Activated naive CD4-positive, alpha-beta T cell treated with anti-CD3 and anti-CD28 coated beads, Interleukin-2, amount 10 ng/mL, durations not matched to agents 7 days and 5 days (primary cell): ENCODE measurements around the gene FAM151A.
A peak's percentile ranks its signal among the peaks of the same experiment; 100 is the strongest.

Source experiments
- CTCF ChIA-PET: fragments of 350-600 bp; sonication (Branson Sonifier 250); formaldehyde crosslinking; loops from one replicate; lab custom pipeline; 2021; ENCODE audit warnings: antibody characterized with exemption; lab: Charles Lee
- DNase-seq: peaks from one replicate; pipeline ENCODE4 v3.0.0-alpha.2; 2020
- H3K27ac Mint-ChIP-seq: one replicate; pipeline ENCODE4 v1.8.0; 2021; ENCODE audit warnings: mild to moderate bottlenecking, moderate library complexity, mixed read lengths
- H3K27me3 Mint-ChIP-seq: one replicate; pipeline ENCODE4 v1.8.0; 2021; ENCODE audit warnings: mild to moderate bottlenecking, mixed read lengths
- H3K36me3 Mint-ChIP-seq: one replicate; pipeline ENCODE4 v1.8.0; 2021; ENCODE audit warnings: mixed read lengths
- H3K4me1 Mint-ChIP-seq: one replicate; pipeline ENCODE4 v1.8.0; 2021; ENCODE audit warnings: mixed read lengths
- H3K4me3 Mint-ChIP-seq: one replicate; pipeline ENCODE4 v1.8.0; 2021; ENCODE audit warnings: mild to moderate bottlenecking, moderate library complexity, mixed read lengths
- H3K9me3 Mint-ChIP-seq: one replicate; pipeline ENCODE4 v1.8.0; 2021; ENCODE audit warnings: mixed read lengths

Gene FAM151A

GRCh38 chr1:54614024-54614423, 9.3 kb downstream of the FAM151A start:
- no peak for DNase-seq
- CTCF ChIA-PET = no interaction called here
- H3K27me3 Mint-ChIP-seq = peaks cover 19% of the 10 kb centered on the region
- no peak overlapping the region for H3K4me3 Mint-ChIP-seq
- H3K27ac Mint-ChIP-seq = no peak overlapping the region
- H3K4me1 Mint-ChIP-seq = no peaks in the 10 kb centered on the region
- no peaks in the 10 kb centered on the region for H3K9me3 Mint-ChIP-seq
- no peaks in the 10 kb centered on the region for H3K36me3 Mint-ChIP-seq

GRCh38 chr1:54611621-54612020, 11.7 kb downstream of the FAM151A start:
- CTCF ChIA-PET = no interaction called here
- Mint-ChIP-seq H3K27me3 (peaks cover 14% of the 10 kb centered on the region), H3K36me3 (no peaks in the 10 kb centered on the region), H3K4me3 (no peak overlapping the region), H3K27ac (no peak overlapping the region), H3K4me1 (no peaks in the 10 kb centered on the region), H3K9me3 (no peaks in the 10 kb centered on the region)
- no peak for DNase-seq

- Mint-ChIP-seq H3K27ac (no peak overlapping the region), H3K36me3 (no peaks in the 10 kb centered on the region)
- CTCF ChIA-PET = no interaction called here
These were observed 12.4 kb downstream of the FAM151A start for GRCh38 chr1:54610601-54611580.

GRCh38 chr1:54610048-54610447, 13.3 kb downstream of the FAM151A start:
- Mint-ChIP-seq H3K9me3 (no peaks in the 10 kb centered on the region), H3K27ac (no peak overlapping the region), H3K36me3 (no peaks in the 10 kb centered on the region), H3K4me1 (peaks cover 4% of the 10 kb centered on the region), H3K27me3 (peaks cover 10% of the 10 kb centered on the region), H3K4me3 (no peak overlapping the region)
- CTCF ChIA-PET = no interaction called here
- DNase-seq = no peak

More at GRCh38 chr1:54610601-54611580, 12.4 kb downstream of the FAM151A start:
- Mint-ChIP-seq H3K9me3 (no peaks in the 10 kb centered on the region), H3K4me1 (no peaks in the 10 kb centered on the region), H3K4me3 (no peak overlapping the region), H3K27me3 (peaks cover 14% of the 10 kb centered on the region)
- no peak for DNase-seq

GRCh38 chr1:54609301-54609921, 13.9 kb downstream of the FAM151A start:
- no peak overlapping the region for H3K27ac Mint-ChIP-seq
- H3K27me3 Mint-ChIP-seq = peaks cover 9% of the 10 kb centered on the region
- CTCF ChIA-PET = no interaction called here
- H3K9me3 Mint-ChIP-seq = no peaks in the 10 kb centered on the region
- no peaks in the 10 kb centered on the region for H3K36me3 Mint-ChIP-seq
- H3K4me1 Mint-ChIP-seq = peaks cover 11% of the 10 kb centered on the region
- no peak overlapping the region for H3K4me3 Mint-ChIP-seq
- DNase-seq = no peak

- Mint-ChIP-seq H3K4me3 (no peak overlapping the region), H3K36me3 (no peaks in the 10 kb centered on the region), H3K4me1 (peaks cover 14% of the 10 kb centered on the region), H3K27ac (no peak overlapping the region), H3K27me3 (peaks cover 5% of the 10 kb centered on the region), H3K9me3 (no peaks in the 10 kb centered on the region)
- CTCF ChIA-PET = no interaction called here
- no peak for DNase-seq
These were observed 14.6 kb downstream of the FAM151A start for GRCh38 chr1:54608566-54609230.

GRCh38 chr1:54607821-54608565, 15.3 kb downstream of the FAM151A start:
- Mint-ChIP-seq H3K9me3 (no peaks in the 10 kb centered on the region), H3K27me3 (peaks cover 5% of the 10 kb centered on the region), H3K36me3 (no peaks in the 10 kb centered on the region), H3K4me3 (no peak overlapping the region), H3K27ac (no peak overlapping the region), H3K4me1 (peaks cover 14% of the 10 kb centered on the region)
- no peak for DNase-seq
- CTCF ChIA-PET = no interaction called here

GRCh38 chr1:54606990-54607325, 16.4 kb downstream of the FAM151A start:
- no peaks in the 10 kb centered on the region for H3K9me3 Mint-ChIP-seq
- H3K27me3 Mint-ChIP-seq = peaks cover 5% of the 10 kb centered on the region
- no peak for DNase-seq
- H3K36me3 Mint-ChIP-seq = no peaks in the 10 kb centered on the region
- no peak overlapping the region for H3K27ac Mint-ChIP-seq
- peaks cover 14% of the 10 kb centered on the region for H3K4me1 Mint-ChIP-seq
- H3K4me3 Mint-ChIP-seq = no peak overlapping the region
- CTCF ChIA-PET = no interaction called here

GRCh38 chr1:54606096-54606989, 17.0 kb downstream of the FAM151A start:
- DNase-seq = no peak
- CTCF ChIA-PET = no interaction called here
- H3K4me3 Mint-ChIP-seq = no peak overlapping the region
- peaks cover 14% of the 10 kb centered on the region for H3K4me1 Mint-ChIP-seq
- H3K9me3 Mint-ChIP-seq = no peaks in the 10 kb centered on the region
- no peaks in the 10 kb centered on the region for H3K36me3 Mint-ChIP-seq
- H3K27ac Mint-ChIP-seq = peak overlapping the region; percentile 21
- H3K27me3 Mint-ChIP-seq = peaks cover 5% of the 10 kb centered on the region

- H3K4me3 Mint-ChIP-seq = no peak overlapping the region
- H3K36me3 Mint-ChIP-seq = no peaks in the 10 kb centered on the region
- H3K9me3 Mint-ChIP-seq = no peaks in the 10 kb centered on the region
- peaks cover 5% of the 10 kb centered on the region for H3K27me3 Mint-ChIP-seq
- peaks cover 14% of the 10 kb centered on the region for H3K4me1 Mint-ChIP-seq
- CTCF ChIA-PET = no interaction called here
- peak; percentile 55 for DNase-seq
- H3K27ac Mint-ChIP-seq = peak overlapping the region; percentile 52
These were observed 18.6 kb downstream of the FAM151A start for GRCh38 chr1:54604572-54605370.

- no peak for DNase-seq
- Mint-ChIP-seq H3K4me1 (peaks cover 14% of the 10 kb centered on the region), H3K36me3 (no peaks in the 10 kb centered on the region), H3K4me3 (no peak overlapping the region), H3K9me3 (no peaks in the 10 kb centered on the region), H3K27me3 (peaks cover 5% of the 10 kb centered on the region), H3K27ac (peak overlapping the region; percentile 52)
- CTCF ChIA-PET = no interaction called here
These were observed 19.3 kb downstream of the FAM151A start for GRCh38 chr1:54604051-54604450.

GRCh38 chr1:54603241-54603640, 20.1 kb downstream of the FAM151A start:
- DNase-seq = no peak
- H3K4me3 Mint-ChIP-seq = no peak overlapping the region
- CTCF ChIA-PET = no interaction called here
- H3K27ac Mint-ChIP-seq = peak overlapping the region; percentile 19
- no peaks in the 10 kb centered on the region for H3K36me3 Mint-ChIP-seq
- H3K9me3 Mint-ChIP-seq = no peaks in the 10 kb centered on the region
- peaks cover 14% of the 10 kb centered on the region for H3K4me1 Mint-ChIP-seq
- peaks cover 5% of the 10 kb centered on the region for H3K27me3 Mint-ChIP-seq

GRCh38 chr1:54602554-54602953, 20.8 kb downstream of the FAM151A start:
- H3K27ac Mint-ChIP-seq = no peak overlapping the region
- H3K4me3 Mint-ChIP-seq = no peak overlapping the region
- peaks cover 14% of the 10 kb centered on the region for H3K4me1 Mint-ChIP-seq
- CTCF ChIA-PET = no interaction called here
- no peaks in the 10 kb centered on the region for H3K9me3 Mint-ChIP-seq
- no peaks in the 10 kb centered on the region for H3K36me3 Mint-ChIP-seq
- peaks cover 5% of the 10 kb centered on the region for H3K27me3 Mint-ChIP-seq
- no peak for DNase-seq
